IPS-NIHi11 (cell line): ENCODE measurements around the gene GRID2.

Source experiments
- DNase-seq: peaks from one replicate; pipeline ENCODE4 v3.0.0; 2012; ENCODE audit warnings: mixed read lengths, low spot score

GRID2 gene

DNA sequence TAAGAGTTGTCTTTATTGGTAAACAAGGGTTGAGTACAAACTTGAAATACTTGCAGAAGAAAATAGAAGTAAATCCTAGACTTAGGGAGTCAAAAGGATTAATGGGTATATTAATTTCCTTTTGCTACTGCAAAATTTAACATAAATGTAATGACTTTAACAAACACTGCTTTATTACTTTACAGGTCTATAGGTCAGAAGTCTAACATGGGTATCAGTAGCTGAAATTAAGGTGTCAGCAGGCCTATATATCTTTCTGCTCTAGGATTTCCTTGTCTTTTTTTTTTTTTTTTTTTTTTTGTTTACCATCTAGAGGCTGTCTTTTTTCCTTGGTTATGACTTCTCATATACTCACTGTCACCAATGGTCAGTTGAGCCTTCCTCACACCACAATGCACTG, 220.4 kb downstream of the GRID2 start:
- no peak for DNase-seq

GRCh38 chr4:92528541-92528940, 224.8 kb downstream of the GRID2 start:
- no peak for DNase-seq

DNA sequence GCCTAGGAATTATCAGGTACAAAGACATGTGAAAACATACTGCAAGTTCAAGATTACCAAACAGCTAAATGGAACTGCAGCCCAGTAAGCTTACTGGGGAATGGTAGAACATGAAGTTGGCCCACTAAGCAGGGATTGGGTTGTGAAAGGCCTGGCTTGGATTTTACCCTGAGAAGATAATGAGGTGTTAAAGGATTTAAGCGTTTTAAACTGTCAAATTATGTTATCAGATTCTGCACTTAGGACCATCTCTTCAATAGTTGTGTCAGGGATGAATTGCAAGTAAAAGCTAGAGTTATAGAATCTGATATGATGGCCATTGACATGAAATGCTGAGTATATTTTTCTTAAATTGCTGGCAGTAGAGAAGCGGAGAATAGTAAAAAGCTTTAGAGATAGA, 225.7 kb downstream of the GRID2 start:
- DNase-seq = no peak

DNA sequence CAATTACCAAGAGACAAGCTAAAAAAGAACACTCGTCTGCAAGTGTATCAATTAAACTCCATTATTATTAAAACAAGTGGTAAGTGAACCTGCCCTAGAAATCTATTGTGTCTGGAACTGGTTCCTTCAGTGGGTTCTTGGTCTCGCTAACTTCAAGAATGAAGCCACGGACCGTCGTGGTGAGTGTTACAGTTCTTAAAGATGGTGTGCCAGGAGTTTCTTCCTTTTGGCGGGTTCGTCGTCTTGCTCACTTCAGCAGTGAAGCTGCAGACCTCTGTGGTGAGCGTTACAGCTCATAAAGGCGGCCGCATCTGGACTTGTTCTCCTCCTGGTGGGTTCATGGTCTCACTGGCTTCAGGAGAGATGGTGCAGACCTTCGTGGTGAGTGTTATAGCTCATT, 231.8 kb downstream of the GRID2 start:
- no peak for DNase-seq

GRCh38 chr4:92551616-92552015, 247.8 kb downstream of the GRID2 start:
- no peak for DNase-seq

DNA sequence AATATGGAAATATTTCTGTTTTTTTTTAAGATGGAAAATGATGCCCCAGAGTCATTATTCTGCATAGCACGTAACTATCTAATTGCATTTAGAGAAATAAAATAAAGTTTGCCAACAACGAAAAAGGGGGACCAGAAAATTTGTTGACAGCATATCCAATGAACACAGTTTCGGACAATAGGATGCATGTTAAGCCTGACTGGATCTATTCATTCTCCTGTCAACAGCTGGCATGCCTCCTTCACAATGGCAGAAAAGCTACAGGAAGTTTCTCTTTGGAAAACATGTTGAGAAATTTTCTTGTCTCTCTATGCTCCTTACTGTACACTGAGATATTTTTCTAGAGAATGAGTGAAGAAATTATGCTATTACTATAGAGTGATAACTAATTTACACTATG, 262.5 kb downstream of the GRID2 start:
- no peak for DNase-seq

- no peak for DNase-seq
These were observed 277.1 kb downstream of the GRID2 start for GRCh38 chr4:92580816-92581215.

DNA sequence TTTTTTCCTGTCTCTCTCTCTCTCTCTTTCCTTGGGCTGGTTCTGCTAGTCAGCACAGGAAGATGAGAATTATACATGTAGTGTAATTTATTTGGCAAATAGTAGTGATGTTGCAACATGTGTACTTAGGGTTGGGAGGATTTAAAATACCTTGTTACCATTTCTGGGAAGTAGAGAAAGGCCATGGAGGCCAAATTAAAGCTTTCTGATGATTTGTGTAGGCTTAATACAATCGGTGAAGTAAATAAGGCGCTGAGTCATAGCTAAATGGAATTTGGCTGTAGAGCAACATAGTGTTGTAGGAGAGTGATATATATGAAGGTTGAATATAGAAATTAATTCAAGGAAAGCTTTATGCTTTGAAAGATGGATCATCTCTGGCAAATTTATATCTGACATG, 295.3 kb downstream of the GRID2 start:
- DNase-seq = no peak

GRCh38 chr4:92600638-92601037, 296.9 kb downstream of the GRID2 start:
- DNase-seq = peak; percentile 10

- no peak for DNase-seq
These were observed 302.5 kb downstream of the GRID2 start for GRCh38 chr4:92606227-92606626.

DNA sequence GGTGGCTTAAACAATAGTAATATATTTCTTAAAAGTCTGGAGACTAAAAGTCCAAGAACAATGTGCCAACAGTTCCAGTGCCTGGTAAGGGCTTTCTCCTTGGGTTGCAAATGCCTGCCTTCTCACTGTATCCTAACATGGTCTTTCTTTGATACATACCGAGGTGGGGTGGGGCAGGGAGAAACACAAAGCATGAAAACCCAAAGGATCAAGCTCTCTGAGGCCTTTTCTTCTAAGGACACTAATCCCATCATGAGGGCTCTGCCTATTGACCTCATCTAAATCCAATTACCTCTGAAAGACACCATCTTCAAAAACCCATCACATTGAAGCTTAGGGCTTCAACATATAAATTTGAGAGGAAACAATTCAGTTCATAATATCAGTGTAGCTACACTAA, 311.3 kb downstream of the GRID2 start:
- DNase-seq = no peak

DNA sequence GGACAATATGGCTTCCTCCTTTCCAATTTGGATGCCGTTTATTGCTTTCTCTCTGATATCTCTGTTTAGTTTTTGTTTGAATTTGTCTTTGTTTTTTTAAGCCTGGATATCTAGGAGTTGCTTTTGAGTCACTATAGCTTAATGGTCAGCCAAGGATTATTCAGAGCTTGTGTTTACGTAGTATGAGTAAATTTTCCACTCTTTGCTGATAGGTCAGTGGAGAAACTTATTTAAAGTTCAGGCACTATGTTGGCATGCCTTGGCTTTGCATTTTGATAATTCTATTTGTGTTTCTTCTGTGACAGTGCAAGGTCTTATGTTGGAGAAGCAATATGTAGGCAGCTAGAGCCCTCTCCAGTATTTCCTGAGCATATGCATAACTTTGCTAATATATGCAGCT, 315.2 kb downstream of the GRID2 start:
- no peak for DNase-seq

- DNase-seq = no peak
These were observed 325.5 kb downstream of the GRID2 start for GRCh38 chr4:92629302-92629701.

- no peak for DNase-seq
These were observed 331.1 kb downstream of the GRID2 start for GRCh38 chr4:92634882-92635281.

DNA sequence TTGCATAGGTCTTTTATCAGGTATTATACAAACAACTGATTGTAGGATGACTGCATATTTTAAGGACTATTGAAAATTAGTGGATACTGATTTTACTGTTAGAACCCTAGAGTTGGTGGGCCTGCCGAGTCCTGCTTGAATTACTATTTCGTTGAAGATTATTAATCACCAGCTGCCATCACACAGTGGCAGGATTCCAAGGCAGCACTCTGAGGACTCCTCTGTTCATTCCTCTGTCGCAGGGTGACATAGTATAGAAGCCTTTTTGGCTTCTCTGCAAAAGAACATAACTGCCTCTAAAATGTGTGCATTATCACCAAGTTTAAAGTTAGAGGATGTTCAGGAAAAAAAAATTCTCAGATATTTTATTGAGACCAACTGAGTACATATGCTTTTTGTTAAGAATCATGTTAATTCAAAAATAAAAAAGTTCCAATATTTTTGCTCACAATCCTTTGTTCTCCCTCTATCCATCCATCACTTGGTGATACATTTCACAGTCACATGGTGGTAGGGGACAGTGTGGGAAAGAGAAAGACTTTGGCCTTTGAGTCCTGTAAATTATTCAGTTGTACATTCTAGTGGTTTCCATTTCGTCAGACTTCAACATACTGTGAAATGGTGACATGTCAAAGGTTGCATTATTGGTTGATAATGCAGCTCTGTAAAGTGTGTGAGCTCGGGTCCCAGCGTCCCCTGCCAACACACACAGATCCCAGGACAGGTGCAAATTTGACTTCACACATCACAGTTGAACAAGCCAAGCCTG, 332.5 kb downstream of the GRID2 start:
- DNase-seq = no peak

GRCh38 chr4:92641409-92641808, 337.6 kb downstream of the GRID2 start:
- no peak for DNase-seq

- no peak for DNase-seq
These were observed 343.1 kb downstream of the GRID2 start for GRCh38 chr4:92646826-92647225.

DNA sequence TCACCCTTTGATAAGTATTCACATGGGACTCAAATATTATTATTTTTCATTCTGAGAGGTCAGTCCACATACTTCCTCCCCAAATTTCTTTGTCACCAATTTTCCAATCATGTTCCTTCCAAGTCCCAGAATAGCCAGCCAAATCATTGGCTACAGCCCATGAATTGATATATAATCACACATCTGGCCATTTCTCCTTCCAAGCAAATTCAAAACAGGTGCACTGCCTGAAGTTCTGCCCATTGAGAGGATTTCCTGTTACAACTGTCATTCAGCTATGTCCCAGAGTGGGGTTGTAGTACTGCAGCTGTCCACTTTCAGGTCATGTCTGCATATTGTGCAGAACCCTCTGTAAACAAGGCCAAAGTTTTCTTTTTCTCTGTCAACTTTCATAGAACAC, 347.8 kb downstream of the GRID2 start:
- DNase-seq = no peak

GRCh38 chr4:92654084-92654483, 350.3 kb downstream of the GRID2 start:
- DNase-seq = no peak

GRCh38 chr4:92657695-92658094, 353.9 kb downstream of the GRID2 start:
- no peak for DNase-seq

DNA sequence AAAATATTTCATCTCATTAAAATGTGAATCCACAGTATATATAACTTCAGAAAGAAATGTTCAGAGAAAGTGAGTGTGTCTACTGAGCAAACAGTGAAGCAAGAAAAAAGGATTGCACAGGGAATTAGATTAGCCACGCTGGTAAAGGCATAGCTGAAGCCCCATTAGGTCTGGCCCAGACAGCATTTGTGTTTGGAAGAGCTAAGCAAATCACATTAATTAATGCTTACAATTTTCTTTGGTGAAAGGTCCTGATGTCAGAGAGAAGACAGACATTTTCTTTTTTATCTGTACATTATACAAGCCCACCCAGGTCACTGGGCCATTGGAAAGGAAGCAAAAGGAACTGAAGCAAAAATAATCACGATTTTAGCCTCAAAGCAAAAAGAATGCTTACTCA, 354.6 kb downstream of the GRID2 start:
- DNase-seq = no peak

GRCh38 chr4:92677805-92678204, 374.0 kb downstream of the GRID2 start:
- no peak for DNase-seq

DNA sequence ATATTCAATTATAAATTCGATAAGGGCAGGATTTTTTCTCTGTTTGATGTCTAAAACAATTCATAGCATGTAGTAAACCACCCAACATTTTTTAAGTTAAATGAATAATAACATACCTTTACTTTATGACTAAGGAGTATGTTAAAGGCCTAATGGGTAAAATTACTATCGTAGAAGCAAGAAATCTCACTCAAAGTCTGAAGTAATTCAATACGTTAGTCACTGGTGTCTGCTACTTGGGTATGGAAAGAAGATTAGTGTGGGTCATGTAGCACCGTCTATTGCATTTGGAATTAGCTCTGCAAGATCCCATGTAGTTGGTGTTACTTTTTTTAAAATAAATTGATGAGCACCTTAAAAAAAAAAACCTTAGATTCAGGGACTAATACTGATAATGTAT, 374.5 kb downstream of the GRID2 start:
- DNase-seq = no peak

GRCh38 chr4:92679149-92679548, 375.4 kb downstream of the GRID2 start:
- no peak for DNase-seq

GRCh38 chr4:92714640-92715039, 410.9 kb downstream of the GRID2 start:
- no peak for DNase-seq
